Measurements from ENCODE around the gene NBPF1. TPM values are rescaled to one million over a fixed set of nuclear protein-coding genes. Genes with fewer than 3 reads are reported as not detected.

The NBPF1 gene
- total and polyA plus RNA-seq, 9 of the 15 experiments (the other 6 are each of a cell fraction or from before 2014, with no cell fraction given), result 5.2 to 42.6 (median 24.1) TPM

- TF ChIP-seq ATF3 (IDR thresholded peaks at IDR 0.05) (no peak), ATF3 (CRISPR knock-in tag; conservative IDR thresholded peaks at IDR 0.05) (peak; percentile 84), MLLT1 (IDR thresholded peaks at IDR 0.05) (no peak), PML (IDR thresholded peaks at IDR 0.05; ENCODE audit: low read length) (no peak), USF2 (CRISPR knock-in tag; IDR thresholded peaks at IDR 0.05) (no peak), ZNF143 (CRISPR knock-in tag; IDR thresholded peaks at IDR 0.05) (0 out of 2 replicates have a peak, but pooled peaks have one; percentile 56), MTA2 (IDR thresholded peaks at IDR 0.05; ENCODE audit: low read depth) (no peak), ZNF518B (CRISPR knock-in tag; IDR thresholded peaks at IDR 0.05) (no peak), TCF7 (IDR thresholded peaks at IDR 0.05; ENCODE audit: borderline replicate concordance) (no peak), ZKSCAN8 (CRISPR knock-in tag; IDR thresholded peaks at IDR 0.05) (no peak), GTF2F1 (IDR thresholded peaks at IDR 0.05; ENCODE audit: low read depth, low read length) (peak; percentile 56; the same call in 1 of the 2 replicates), SMARCB1 (IDR thresholded peaks at IDR 0.05; ENCODE audit: insufficient read length, low read depth) (no peak), EWSR1 (IDR thresholded peaks at IDR 0.05; ENCODE audit: borderline replicate concordance, low read depth, partially characterized antibody) (no peak), NFXL1 (CRISPR knock-in tag; IDR thresholded peaks at IDR 0.05) (0 out of 2 replicates have a peak, but pooled peaks have one; percentile 55), NR4A1 (CRISPR knock-in tag; IDR thresholded peaks at IDR 0.05) (peak; percentile 97), NR4A1 (tag; IDR thresholded peaks at IDR 0.05) (peak; percentile 91), LCOR (CRISPR knock-in tag; IDR thresholded peaks at IDR 0.05) (no peak), ZNF696 (CRISPR knock-in tag; conservative IDR thresholded peaks at IDR 0.05) (no peak; the same call in 1 of the 2 replicates), ZSCAN32 (CRISPR knock-in tag; IDR thresholded peaks at IDR 0.05) (0 out of 2 replicates have a peak, but pooled peaks have one; percentile 53), KAT2B (IDR thresholded peaks at IDR 0.05; ENCODE audit: low read depth, low read length) (peak; percentile 68), PTBP1 (IDR thresholded peaks at IDR 0.05; ENCODE audit: low read depth, low read length) (peak; percentile 52; the same call in 1 of the 2 replicates), STAG1 (CRISPR knock-in tag; IDR thresholded peaks at IDR 0.05; ENCODE audit: borderline replicate concordance) (no peak)
Measured at GRCh38 chr1:16613185-16614147, at the start of gene NBPF1 (continued).
